ENCODE measurements around the gene VDAC2. TPM values are rescaled to one million over a fixed set of nuclear protein-coding genes. Genes with fewer than 3 reads are reported as not detected.

VDAC2 gene
- total and polyA plus RNA-seq, 2 experiments from 2014 or later: 147 to 268 TPM

DNA sequence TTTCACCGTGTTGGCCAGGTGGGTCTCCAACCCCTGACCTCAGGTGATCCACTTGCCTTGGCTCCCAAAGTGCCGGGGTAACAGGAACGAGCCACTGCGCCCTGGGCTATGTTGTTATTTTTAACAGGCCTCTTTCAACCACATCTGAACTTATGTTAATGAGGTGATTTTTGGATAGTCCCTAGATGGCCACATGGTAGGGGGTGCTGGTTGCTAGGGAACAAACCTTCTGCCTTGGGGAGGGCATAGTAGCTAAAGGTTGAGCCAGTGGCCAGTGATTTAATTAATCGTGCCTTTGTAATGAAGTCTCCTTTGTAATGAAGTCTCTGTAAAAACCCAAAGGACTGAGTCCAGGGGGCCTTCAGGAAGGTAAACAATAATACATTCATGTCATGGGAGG is 16.1 kb downstream of the VDAC2 start:
- Histone ChIP-seq H4K20me1 (ENCODE audit: insufficient read depth) (peaks cover 19% of the 10 kb centered on the region), H3F3A (ENCODE audit: insufficient read depth) (peaks cover 79% of the 10 kb centered on the region), H3K36me3 (ENCODE audit: low read depth) (peaks cover 57% of the 10 kb centered on the region), H3K9ac (peak overlapping the region; percentile 72), H3K9me2 (ENCODE audit: insufficient read depth) (no peaks in the 10 kb centered on the region), H3K79me2 (ENCODE audit: insufficient read depth) (peaks cover 87% of the 10 kb centered on the region), H2AFZ (no peak overlapping the region), H3K9me3 (ENCODE audit: low read depth) (no peaks in the 10 kb centered on the region), H3K27me3 (replicated peaks; ENCODE audit: insufficient read depth) (no peaks in the 10 kb centered on the region), H3K4me2 (ENCODE audit: unreplicated experiment) (peak overlapping the region; percentile 5), H3K4me1 (ENCODE audit: insufficient read depth) (peaks cover 65% of the 10 kb centered on the region), H3K27ac (peak overlapping the region; percentile 91), H3K4me3 (no peak overlapping the region)
- DNase-seq: no peak
- in situ Hi-C loops (cut with MboI): loop anchor here (25.0 kb wide), 1 partner anchor 964 kb away; no protein-coding TSS in a partner anchor
- WGBS, 2 experiments (ENCODE audit: low coverage in 1 of 2, low lambda C conversion rate in 2 of 2, missing lambda C conversion rate in 2 of 2): 87 to 92% methylated on average over 5 of the region's 5 CpGs
- TF ChIP-seq EZH2phosphoT487 (IDR thresholded peaks at IDR 0.05; ENCODE audit: insufficient read depth, low read depth) (no peak), EZH2 (IDR thresholded peaks at IDR 0.05; ENCODE audit: insufficient read depth, poor library complexity, severe bottlenecking) (no peak)

- Histone ChIP-seq H2AFZ (no peak overlapping the region), H3K9me3 (ENCODE audit: low read depth) (no peaks in the 10 kb centered on the region), H3K4me2 (ENCODE audit: unreplicated experiment) (no peak overlapping the region), H3K27ac (no peak overlapping the region), H3K4me3 (no peak overlapping the region), H3K27me3 (replicated peaks; ENCODE audit: insufficient read depth) (no peaks in the 10 kb centered on the region), H3K9ac (no peak overlapping the region), H3K4me1 (ENCODE audit: insufficient read depth) (peaks cover 60% of the 10 kb centered on the region), H3F3A (ENCODE audit: insufficient read depth) (peaks cover 77% of the 10 kb centered on the region), H3K9me2 (ENCODE audit: insufficient read depth) (no peaks in the 10 kb centered on the region), H3K36me3 (ENCODE audit: low read depth) (peaks cover 46% of the 10 kb centered on the region), H3K79me2 (ENCODE audit: insufficient read depth) (peaks cover 71% of the 10 kb centered on the region), H4K20me1 (ENCODE audit: insufficient read depth) (peaks cover 19% of the 10 kb centered on the region)
- 66 to 73% methylated on average over 3 of the region's 3 CpGs for WGBS, 2 experiments (ENCODE audit: low coverage in 1 of 2, low lambda C conversion rate in 2 of 2, missing lambda C conversion rate in 2 of 2)
- no peak for DNase-seq
- in situ Hi-C loops (cut with MboI): loop anchor here (25.0 kb wide), 1 partner anchor 966 kb away; no protein-coding TSS in a partner anchor
- TF ChIP-seq EZH2phosphoT487 (IDR thresholded peaks at IDR 0.05; ENCODE audit: insufficient read depth, low read depth): no peak
- TF ChIP-seq EZH2 (IDR thresholded peaks at IDR 0.05; ENCODE audit: insufficient read depth, poor library complexity, severe bottlenecking): no peak
Observed at GRCh38 chr10:75228278-75228677, 17.7 kb downstream of the VDAC2 start.

- Histone ChIP-seq H3K27ac (peak overlapping the region; percentile 18; the same call in 1 of the 2 replicates), H3F3A (ENCODE audit: insufficient read depth) (peaks cover 77% of the 10 kb centered on the region), H2AFZ (no peak overlapping the region), H4K20me1 (ENCODE audit: insufficient read depth) (peaks cover 19% of the 10 kb centered on the region), H3K9me3 (ENCODE audit: low read depth) (no peaks in the 10 kb centered on the region), H3K36me3 (ENCODE audit: low read depth) (peaks cover 41% of the 10 kb centered on the region), H3K9ac (no peak overlapping the region), H3K27me3 (replicated peaks; ENCODE audit: insufficient read depth) (no peaks in the 10 kb centered on the region), H3K4me2 (ENCODE audit: unreplicated experiment) (no peak overlapping the region), H3K79me2 (ENCODE audit: insufficient read depth) (peaks cover 65% of the 10 kb centered on the region), H3K9me2 (ENCODE audit: insufficient read depth) (no peaks in the 10 kb centered on the region), H3K4me1 (ENCODE audit: insufficient read depth) (peaks cover 55% of the 10 kb centered on the region), H3K4me3 (no peak overlapping the region)
- WGBS, 2 experiments (ENCODE audit: low coverage in 1 of 2, low lambda C conversion rate in 2 of 2, missing lambda C conversion rate in 2 of 2): 40 to 49% methylated on average over 4 of the region's 4 CpGs
- in situ Hi-C loops (cut with MboI): loop anchor here (25.0 kb wide), 1 partner anchor 967 kb away; no protein-coding TSS in a partner anchor
- TF ChIP-seq EZH2 (IDR thresholded peaks at IDR 0.05; ENCODE audit: insufficient read depth, poor library complexity, severe bottlenecking) (no peak), EZH2phosphoT487 (IDR thresholded peaks at IDR 0.05; ENCODE audit: insufficient read depth, low read depth) (no peak)
- DNase-seq: peak; percentile 36
Observed at GRCh38 chr10:75228834-75229233, 18.2 kb downstream of the VDAC2 start.

DNA sequence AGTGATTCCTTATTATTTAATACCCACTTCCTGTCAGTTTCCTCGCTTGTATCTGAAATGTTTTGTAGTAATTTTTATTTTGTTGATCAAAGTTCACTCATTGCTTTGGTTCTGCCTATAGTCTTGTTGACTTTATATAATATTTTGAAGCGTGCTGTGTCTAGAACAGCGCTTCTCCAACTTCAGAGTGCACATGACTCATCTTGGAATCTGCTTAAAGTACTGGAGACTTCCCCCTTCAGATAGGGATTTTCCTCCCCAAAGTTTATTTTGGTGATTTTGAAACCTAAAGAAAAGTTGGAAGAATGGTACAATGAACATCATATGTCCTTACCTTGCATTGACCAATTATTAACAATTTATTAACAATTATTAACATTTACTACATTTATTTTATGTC is 19.4 kb downstream of the VDAC2 start:
- in situ Hi-C loops (cut with MboI): loop anchor here (5.0 to 25.0 kb wide), 2 partner anchors 43 to 968 kb away; no protein-coding TSS in a partner anchor
- Histone ChIP-seq H3K4me3 (no peak overlapping the region), H3F3A (ENCODE audit: insufficient read depth) (peaks cover 67% of the 10 kb centered on the region), H3K9me3 (ENCODE audit: low read depth) (no peaks in the 10 kb centered on the region), H3K9me2 (ENCODE audit: insufficient read depth) (no peaks in the 10 kb centered on the region), H3K27ac (peak overlapping the region; percentile 18), H3K9ac (no peak overlapping the region), H3K79me2 (ENCODE audit: insufficient read depth) (peaks cover 55% of the 10 kb centered on the region), H3K4me1 (ENCODE audit: insufficient read depth) (peaks cover 45% of the 10 kb centered on the region), H3K36me3 (ENCODE audit: low read depth) (peaks cover 32% of the 10 kb centered on the region), H3K4me2 (ENCODE audit: unreplicated experiment) (no peak overlapping the region), H3K27me3 (replicated peaks; ENCODE audit: insufficient read depth) (no peaks in the 10 kb centered on the region), H4K20me1 (ENCODE audit: insufficient read depth) (peaks cover 19% of the 10 kb centered on the region), H2AFZ (no peak overlapping the region)
- no peak for TF ChIP-seq EZH2phosphoT487 (IDR thresholded peaks at IDR 0.05; ENCODE audit: insufficient read depth, low read depth)
- TF ChIP-seq EZH2 (IDR thresholded peaks at IDR 0.05; ENCODE audit: insufficient read depth, poor library complexity, severe bottlenecking): no peak
- 60 to 68% methylated on average over 3 of the region's 3 CpGs for WGBS, 2 experiments (ENCODE audit: low coverage in 1 of 2, low lambda C conversion rate in 2 of 2, missing lambda C conversion rate in 2 of 2)
- peak; percentile 69 for DNase-seq
